Small intestine (tissue), 7 donors: ENCODE measurements around the gene PCDHB15. TPM values are rescaled to one million over a fixed set of nuclear protein-coding genes. Genes with fewer than 3 reads are reported as not detected.
"Not testable (repeated sequence)": the region's sequence is repeated elsewhere in the genome, so short reads cannot be mapped to it uniquely, and the experiment has no call there.

Experiments used
- DNase-seq, 2 donors: peaks; one replicate each; pipeline versions ENCODE4 v3.0.0 to v3.0.0-alpha.2; 2013
- FAIRE-seq: peaks from 2 replicates; lab custom pipeline; 2012; peaks lifted over from hg19 to GRCh38; lab: Jason Lieb, UNC
- H3K27ac ChIP-seq, 3 donors: one replicate each; pipeline ENCODE4 v1.5.1; 2013; ENCODE audit warnings: low read length in 2 of 3, mild to moderate bottlenecking in 2 of 3, control low read depth in 1 of 3, inconsistent platforms in 1 of 3, low read depth in 1 of 3, moderate library complexity in 1 of 3
- H3K27me3 ChIP-seq, 3 donors: one replicate each; pipeline ENCODE4 v1.6.1; 2013; ENCODE audit warnings: low read length in 3 of 3, inconsistent platforms in 1 of 3; ENCODE audit not compliant: control insufficient read depth in 3 of 3, insufficient read depth in 3 of 3
- H3K36me3 ChIP-seq, 3 donors: one replicate each; pipeline ENCODE4 v1.6.1; 2013; ENCODE audit warnings: low read length in 3 of 3, inconsistent platforms in 1 of 3, low read depth in 1 of 3, mild to moderate bottlenecking in 1 of 3, moderate library complexity in 1 of 3; ENCODE audit not compliant: control insufficient read depth in 3 of 3, insufficient read depth in 2 of 3
- H3K4me1 ChIP-seq, 3 donors: one replicate each; pipeline ENCODE4 v1.6.1; 2013; ENCODE audit warnings: low read length in 2 of 3, inconsistent platforms in 1 of 3, low read depth in 1 of 3, mild to moderate bottlenecking in 1 of 3, moderate library complexity in 1 of 3; ENCODE audit not compliant: control insufficient read depth in 3 of 3, insufficient read depth in 2 of 3
- H3K4me3 ChIP-seq, 3 donors: one replicate each; pipeline ENCODE4 v1.5.1; 2013; ENCODE audit warnings: low read length in 3 of 3, control low read depth in 1 of 3, inconsistent platforms in 1 of 3, low read depth in 1 of 3, mild to moderate bottlenecking in 1 of 3, moderate library complexity in 1 of 3
- H3K9me3 ChIP-seq, 2 donors: one replicate each; pipeline ENCODE4 v1.6.1; 2013; ENCODE audit warnings: low read depth in 1 of 2, low read length in 1 of 2; ENCODE audit not compliant: control insufficient read depth in 2 of 2, insufficient read depth in 1 of 2
- WGBS, 3 donors: extraction: QIAGEN DNeasy Blood & Tissue Kit; methylation state at CpG; one replicate each; pipeline ENCODE4 v1.1.7; 2013; 5-methylcytosine and 5-hydroxymethylcytosine counted together
- polyA plus RNA-seq, 4 donors: library from polyadenylated mRNA; stranded (reverse) in 3 of 4; unstranded in 1 of 4; fragments of 200-250 nt in 3 of 4; fragments of 120-200 nt in 1 of 4; gene quantifications; one replicate each; pipeline versions ENCODE4 v1.2.1 to v1.2.3, GENCODE V29; 2013
- donor health status: healthy with polysubstance abuse.
- donor health status: control.
- donor health status: control.
- donor health status: Bipolar disorder and iron deficiency.
- donor health status: healthy.

The PCDHB15 gene
- polyA plus RNA-seq, 4 donors: 0.22 to 1.7 (median 0.65) TPM

DNA sequence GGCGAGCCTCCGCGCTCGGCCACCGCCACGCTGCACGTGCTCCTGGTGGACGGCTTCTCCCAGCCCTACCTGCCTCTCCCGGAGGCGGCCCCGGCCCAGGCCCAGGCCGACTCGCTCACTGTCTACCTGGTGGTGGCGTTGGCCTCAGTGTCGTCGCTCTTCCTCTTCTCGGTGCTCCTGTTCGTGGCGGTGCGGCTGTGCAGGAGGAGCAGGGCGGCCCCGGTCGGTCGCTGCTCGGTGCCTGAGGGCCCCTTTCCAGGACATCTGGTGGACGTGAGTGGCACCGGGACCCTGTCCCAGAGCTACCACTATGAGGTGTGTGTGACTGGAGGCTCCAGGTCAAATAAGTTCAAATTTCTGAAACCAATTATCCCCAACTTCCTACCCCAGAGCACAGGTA is 34.3 kb upstream of the PCDHB15 start:
- H3K27me3 ChIP-seq, DNase-seq, H3K4me3 ChIP-seq, FAIRE-seq, H3K4me1 ChIP-seq, H3K27ac ChIP-seq, H3K36me3 ChIP-seq: not testable (repeated sequence)
- WGBS, 3 donors: 29 to 56% (median 44%) methylated on average over 14 to 23 of the region's 27 CpGs
- peaks cover 1 to 20% of the 10 kb centered on the region in 2 donors for H3K9me3 ChIP-seq

DNA sequence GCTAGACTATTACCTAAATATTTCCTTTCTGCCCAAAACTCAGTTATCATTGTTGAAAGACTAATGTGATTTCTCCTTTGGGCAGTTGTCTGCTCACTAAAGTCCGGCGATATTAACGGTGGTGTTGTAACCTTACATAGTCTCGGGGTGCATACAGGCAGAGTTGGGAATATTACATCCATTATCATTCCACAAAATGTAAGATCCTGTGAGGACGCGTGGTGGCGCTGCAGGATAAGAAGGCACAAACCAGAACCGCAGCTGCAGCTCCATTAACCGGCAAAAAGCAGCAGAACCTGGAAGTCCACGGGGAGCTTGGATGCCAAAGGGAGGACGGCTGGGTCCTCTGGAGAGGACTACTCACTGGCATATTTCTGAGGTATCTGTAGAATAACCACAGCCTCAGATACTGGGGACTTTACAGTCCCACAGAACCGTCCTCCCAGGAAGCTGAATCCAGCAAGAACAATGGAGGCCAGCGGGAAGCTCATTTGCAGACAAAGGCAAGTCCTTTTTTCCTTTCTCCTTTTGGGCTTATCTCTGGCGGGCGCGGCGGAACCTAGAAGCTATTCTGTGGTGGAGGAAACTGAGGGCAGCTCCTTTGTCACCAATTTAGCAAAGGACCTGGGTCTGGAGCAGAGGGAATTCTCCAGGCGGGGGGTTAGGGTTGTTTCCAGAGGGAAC is 31.4 kb upstream of the PCDHB15 start, which contains the start of gene PCDHB13:
PCDHB13 (plus strand) TSS at position 264 of the 684 bp plus-strand sequence; CDS start at position 469, 205 bp downstream.
- H3K4me1 ChIP-seq, H3K27me3 ChIP-seq, FAIRE-seq, H3K27ac ChIP-seq, H3K4me3 ChIP-seq, H3K36me3 ChIP-seq: not testable (repeated sequence)
- DNase-seq: peak in 1 of 2 donors; percentile 11
- H3K9me3 ChIP-seq: peaks cover 1 to 30% of the 10 kb centered on the region in 2 donors
- 15 to 22% (median 17%) methylated on average over 11 to 14 of the region's 18 CpGs for WGBS, 3 donors

DNA sequence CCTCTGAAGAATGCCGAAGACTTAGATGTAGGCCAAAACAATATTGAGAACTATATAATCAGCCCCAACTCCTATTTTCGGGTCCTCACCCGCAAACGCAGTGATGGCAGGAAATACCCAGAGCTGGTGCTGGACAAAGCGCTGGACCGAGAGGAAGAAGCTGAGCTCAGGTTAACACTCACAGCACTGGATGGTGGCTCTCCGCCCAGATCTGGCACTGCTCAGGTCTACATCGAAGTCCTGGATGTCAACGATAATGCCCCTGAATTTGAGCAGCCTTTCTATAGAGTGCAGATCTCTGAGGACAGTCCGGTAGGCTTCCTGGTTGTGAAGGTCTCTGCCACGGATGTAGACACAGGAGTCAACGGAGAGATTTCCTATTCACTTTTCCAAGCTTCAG is 30.6 kb upstream of the PCDHB15 start:
- H3K27me3 ChIP-seq, H3K36me3 ChIP-seq, H3K27ac ChIP-seq, H3K4me3 ChIP-seq, FAIRE-seq, H3K4me1 ChIP-seq, DNase-seq: not testable (repeated sequence)
- peaks cover 1 to 27% of the 10 kb centered on the region in 2 donors for H3K9me3 ChIP-seq
- 57 to 71% (median 68%) methylated on average over 7 to 11 of the region's 12 CpGs for whole genome bisulfite sequencing, 3 donors

DNA sequence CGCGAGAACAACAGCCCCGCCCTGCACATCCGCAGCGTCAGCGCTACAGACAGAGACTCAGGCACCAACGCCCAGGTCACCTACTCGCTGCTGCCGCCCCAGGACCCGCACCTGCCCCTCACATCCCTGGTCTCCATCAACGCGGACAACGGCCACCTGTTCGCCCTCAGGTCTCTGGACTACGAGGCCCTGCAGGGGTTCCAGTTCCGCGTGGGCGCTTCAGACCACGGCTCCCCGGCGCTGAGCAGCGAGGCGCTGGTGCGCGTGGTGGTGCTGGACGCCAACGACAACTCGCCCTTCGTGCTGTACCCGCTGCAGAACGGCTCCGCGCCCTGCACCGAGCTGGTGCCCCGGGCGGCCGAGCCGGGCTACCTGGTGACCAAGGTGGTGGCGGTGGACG is 29.7 kb upstream of the PCDHB15 start:
- 43 to 60% (median 59%) methylated on average over 25 to 37 of the region's 40 CpGs for WGBS, 3 donors
- H3K4me3 ChIP-seq, H3K27ac ChIP-seq, H3K4me1 ChIP-seq, DNase-seq, H3K27me3 ChIP-seq, FAIRE-seq, H3K36me3 ChIP-seq: not testable (repeated sequence)
- H3K9me3 ChIP-seq: peaks cover 1 to 22% of the 10 kb centered on the region in 2 donors

DNA sequence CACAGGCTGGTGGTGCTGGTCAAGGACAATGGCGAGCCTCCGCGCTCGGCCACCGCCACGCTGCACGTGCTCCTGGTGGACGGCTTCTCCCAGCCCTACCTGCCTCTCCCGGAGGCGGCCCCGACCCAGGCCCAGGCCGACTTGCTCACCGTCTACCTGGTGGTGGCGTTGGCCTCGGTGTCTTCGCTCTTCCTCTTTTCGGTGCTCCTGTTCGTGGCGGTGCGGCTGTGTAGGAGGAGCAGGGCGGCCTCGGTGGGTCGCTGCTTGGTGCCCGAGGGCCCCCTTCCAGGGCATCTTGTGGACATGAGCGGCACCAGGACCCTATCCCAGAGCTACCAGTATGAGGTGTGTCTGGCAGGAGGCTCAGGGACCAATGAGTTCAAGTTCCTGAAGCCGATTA is 29.2 kb upstream of the PCDHB15 start:
- not testable (repeated sequence) for FAIRE-seq, H3K4me1 ChIP-seq, H3K4me3 ChIP-seq, H3K27ac ChIP-seq, DNase-seq, H3K27me3 ChIP-seq, H3K36me3 ChIP-seq
- H3K9me3 ChIP-seq: peaks cover 1 to 20% of the 10 kb centered on the region in 2 donors
- 41 to 65% (median 48%) methylated on average over 5 to 20 of the region's 26 CpGs for WGBS, 3 donors

DNA sequence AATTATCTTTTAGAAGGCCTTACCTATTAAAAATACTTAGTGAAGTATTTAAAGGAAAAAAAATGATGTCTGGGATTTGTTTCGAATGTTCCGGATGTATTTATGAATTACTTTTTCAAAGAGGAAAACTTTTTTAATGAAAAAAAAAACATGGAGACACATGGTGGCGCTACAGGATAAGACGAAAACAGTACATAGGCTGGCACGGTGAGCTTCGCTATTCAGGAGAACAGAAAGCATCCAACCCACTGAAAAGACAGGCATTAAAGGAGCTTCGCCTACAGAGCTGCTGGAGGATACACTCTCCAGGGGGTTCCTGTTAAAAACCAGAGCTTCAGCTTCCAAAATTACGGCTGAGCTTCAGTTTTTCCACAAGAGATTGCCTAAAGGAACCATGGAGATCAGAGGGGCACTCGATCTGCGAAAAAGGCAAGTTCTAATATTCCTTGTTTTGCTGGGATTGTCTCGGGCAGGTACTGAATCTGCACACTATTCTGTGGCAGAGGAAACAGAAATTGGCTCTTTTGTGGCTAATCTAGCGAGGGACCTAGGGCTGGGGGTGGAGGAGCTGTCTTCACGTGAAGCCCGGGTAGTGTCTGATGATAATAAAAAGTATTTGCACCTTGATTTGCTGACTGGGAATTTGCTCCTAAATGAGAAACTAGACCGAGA is 21.9 kb upstream of the PCDHB15 start, which contains the start of gene PCDHB14:
PCDHB14 (plus strand) TSS at position 232 of the 672 bp plus-strand sequence; CDS start at position 395, 163 bp downstream.
- no peak within 1 kb of the TSS for H3K27ac ChIP-seq
- H3K9me3 ChIP-seq: peaks cover 0 to 30% of the 10 kb centered on the region in 2 donors
- WGBS, 3 donors: 25 to 34% (median 28%) methylated on average over 15 of the region's 15 CpGs
- FAIRE-seq: no peak
- H3K4me1 ChIP-seq: no peaks in the 10 kb centered on the region
- no peaks in the 10 kb centered on the region for H3K36me3 ChIP-seq
- peak within 1 kb of the TSS in 1 of 3 donors; percentile 15 for H3K4me3 ChIP-seq
- H3K27me3 ChIP-seq: no peaks in the 10 kb centered on the region
- DNase-seq: peak in 1 of 2 donors; percentile 4

DNA sequence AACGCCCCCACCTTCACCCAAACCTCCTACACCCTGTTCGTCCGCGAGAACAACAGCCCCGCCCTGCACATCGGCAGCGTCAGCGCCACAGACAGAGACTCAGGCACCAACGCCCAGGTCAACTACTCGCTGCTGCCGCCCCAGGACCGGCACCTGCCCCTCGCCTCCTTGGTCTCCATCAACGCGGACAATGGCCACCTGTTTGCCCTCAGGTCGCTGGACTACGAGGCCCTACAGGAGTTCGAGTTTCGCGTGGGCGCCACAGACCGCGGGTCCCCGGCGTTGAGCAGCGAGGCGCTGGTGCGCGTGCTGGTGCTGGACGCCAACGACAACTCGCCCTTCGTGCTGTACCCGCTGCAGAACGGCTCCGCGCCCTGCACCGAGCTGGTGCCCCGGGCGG is 20.4 kb upstream of the PCDHB15 start:
- not testable (repeated sequence) for H3K4me1 ChIP-seq, H3K27me3 ChIP-seq, H3K4me3 ChIP-seq, FAIRE-seq, H3K36me3 ChIP-seq, DNase-seq, H3K27ac ChIP-seq
- peaks cover 0 to 23% of the 10 kb centered on the region in 2 donors for H3K9me3 ChIP-seq
- 31 to 56% (median 45%) methylated on average over 26 to 35 of the region's 40 CpGs for WGBS, 3 donors

DNA sequence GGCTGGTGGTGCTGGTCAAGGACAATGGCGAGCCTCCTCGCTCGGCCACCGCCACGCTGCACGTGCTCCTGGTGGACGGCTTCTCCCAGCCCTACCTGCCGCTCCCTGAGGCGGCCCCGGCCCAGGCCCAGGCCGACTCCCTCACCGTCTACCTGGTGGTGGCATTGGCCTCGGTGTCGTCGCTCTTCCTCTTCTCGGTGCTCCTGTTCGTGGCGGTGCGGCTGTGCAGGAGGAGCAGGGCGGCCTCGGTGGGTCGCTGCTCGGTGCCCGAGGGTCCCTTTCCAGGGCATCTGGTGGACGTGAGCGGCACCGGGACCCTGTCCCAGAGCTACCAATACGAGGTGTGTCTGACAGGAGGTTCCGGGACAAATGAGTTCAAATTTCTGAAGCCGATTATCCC is 19.8 kb upstream of the PCDHB15 start:
- not testable (repeated sequence) for H3K4me1 ChIP-seq, FAIRE-seq, H3K27me3 ChIP-seq, H3K4me3 ChIP-seq, H3K36me3 ChIP-seq, H3K27ac ChIP-seq, DNase-seq
- WGBS, 3 donors: 36 to 43% (median 40%) methylated on average over 12 to 27 of the region's 30 CpGs
- H3K9me3 ChIP-seq: peaks cover 0 to 23% of the 10 kb centered on the region in 2 donors
